ENCODE measurements around the gene PLA2G2F.

PLA2G2F gene

GRCh38 chr1:20147846-20148570 is 8.9 kb downstream of the PLA2G2F start:
- Mint-ChIP-seq H3K36me3 (no peaks in the 10 kb centered on the region), H3K27ac (no peak overlapping the region)
- no peak for ATAC-seq

GRCh38 chr1:20148571-20149500 is 9.7 kb downstream of the PLA2G2F start:
- no peaks in the 10 kb centered on the region for H3K36me3 Mint-ChIP-seq
- H3K27ac Mint-ChIP-seq, result no peak overlapping the region
- peaks cover 10% of the 10 kb centered on the region for H3K4me1 Mint-ChIP-seq
- peak; percentile 2 for ATAC-seq
- H3K9me3 Mint-ChIP-seq, result no peaks in the 10 kb centered on the region
- no peak overlapping the region for H3K4me3 Mint-ChIP-seq
- no peaks in the 10 kb centered on the region for H3K27me3 Mint-ChIP-seq

More at GRCh38 chr1:20147846-20148570, 8.9 kb downstream of the PLA2G2F start:
- Mint-ChIP-seq H3K9me3 (no peaks in the 10 kb centered on the region), H3K4me3 (no peak overlapping the region), H3K27me3 (no peaks in the 10 kb centered on the region), H3K4me1 (peaks cover 9% of the 10 kb centered on the region)

- Mint-ChIP-seq H3K27ac (no peak overlapping the region), H3K4me1 (peaks cover 19% of the 10 kb centered on the region), H3K36me3 (no peaks in the 10 kb centered on the region), H3K4me3 (no peak overlapping the region), H3K9me3 (no peaks in the 10 kb centered on the region), H3K27me3 (no peaks in the 10 kb centered on the region)
- no peak for ATAC-seq
Observed at GRCh38 chr1:20149601-20150325, 10.6 kb downstream of the PLA2G2F start.

GRCh38 chr1:20150326-20150705 is 11.2 kb downstream of the PLA2G2F start:
- Mint-ChIP-seq H3K9me3 (no peaks in the 10 kb centered on the region), H3K4me1 (peaks cover 21% of the 10 kb centered on the region), H3K27ac (no peak overlapping the region), H3K36me3 (no peaks in the 10 kb centered on the region), H3K4me3 (no peak overlapping the region), H3K27me3 (no peaks in the 10 kb centered on the region)
- ATAC-seq, result no peak

GRCh38 chr1:20150969-20151368 is 11.8 kb downstream of the PLA2G2F start:
- no peaks in the 10 kb centered on the region for H3K36me3 Mint-ChIP-seq
- no peak for ATAC-seq
- H3K4me3 Mint-ChIP-seq, result peak overlapping the region; percentile 9
- no peak overlapping the region for H3K27ac Mint-ChIP-seq
- H3K9me3 Mint-ChIP-seq, result no peaks in the 10 kb centered on the region
- no peaks in the 10 kb centered on the region for H3K27me3 Mint-ChIP-seq
- H3K4me1 Mint-ChIP-seq, result peaks cover 21% of the 10 kb centered on the region

- Mint-ChIP-seq H3K27me3 (no peaks in the 10 kb centered on the region), H3K9me3 (no peaks in the 10 kb centered on the region), H3K4me3 (peak overlapping the region; percentile 69), H3K27ac (peak overlapping the region; percentile 62), H3K36me3 (no peaks in the 10 kb centered on the region), H3K4me1 (peaks cover 21% of the 10 kb centered on the region)
- peak; percentile 87 for ATAC-seq
Observed at GRCh38 chr1:20151906-20152598, 12.9 kb downstream of the PLA2G2F start.

GRCh38 chr1:20152599-20152930 is 13.4 kb downstream of the PLA2G2F start:
- H3K27me3 Mint-ChIP-seq, result no peaks in the 10 kb centered on the region
- ATAC-seq, result no peak
- no peaks in the 10 kb centered on the region for H3K36me3 Mint-ChIP-seq
- no peaks in the 10 kb centered on the region for H3K9me3 Mint-ChIP-seq
- peak overlapping the region; percentile 62 for H3K27ac Mint-ChIP-seq
- H3K4me1 Mint-ChIP-seq, result peaks cover 21% of the 10 kb centered on the region
- no peak overlapping the region for H3K4me3 Mint-ChIP-seq

- Mint-ChIP-seq H3K36me3 (no peaks in the 10 kb centered on the region), H3K27me3 (no peaks in the 10 kb centered on the region), H3K4me1 (peaks cover 21% of the 10 kb centered on the region), H3K4me3 (no peak overlapping the region), H3K27ac (no peak overlapping the region), H3K9me3 (no peaks in the 10 kb centered on the region)
- ATAC-seq, result no peak
Observed at GRCh38 chr1:20153000-20153418, 13.9 kb downstream of the PLA2G2F start.

- no peak for ATAC-seq
- Mint-ChIP-seq H3K27ac (peak overlapping the region; percentile 20), H3K36me3 (no peaks in the 10 kb centered on the region), H3K9me3 (peaks cover 6% of the 10 kb centered on the region), H3K4me3 (peak overlapping the region; percentile 3), H3K4me1 (peaks cover 21% of the 10 kb centered on the region), H3K27me3 (no peaks in the 10 kb centered on the region)
Observed at GRCh38 chr1:20154301-20154831, 15.2 kb downstream of the PLA2G2F start.

- no peaks in the 10 kb centered on the region for H3K27me3 Mint-ChIP-seq
- ATAC-seq, result no peak
- H3K4me3 Mint-ChIP-seq, result no peak overlapping the region
- H3K9me3 Mint-ChIP-seq, result peaks cover 24% of the 10 kb centered on the region
- peaks cover 13% of the 10 kb centered on the region for H3K4me1 Mint-ChIP-seq
- H3K27ac Mint-ChIP-seq, result no peak overlapping the region
- H3K36me3 Mint-ChIP-seq, result no peaks in the 10 kb centered on the region
Observed at GRCh38 chr1:20158358-20159070, 19.4 kb downstream of the PLA2G2F start.

GRCh38 chr1:20160034-20160433 is 20.9 kb downstream of the PLA2G2F start:
- ATAC-seq, result no peak
- Mint-ChIP-seq H3K9me3 (peaks cover 31% of the 10 kb centered on the region), H3K4me3 (no peak overlapping the region)

GRCh38 chr1:20164694-20165202 is 25.6 kb downstream of the PLA2G2F start:
- Mint-ChIP-seq H3K27me3 (peaks cover 20% of the 10 kb centered on the region), H3K4me1 (no peaks in the 10 kb centered on the region), H3K27ac (no peak overlapping the region), H3K36me3 (peaks cover 5% of the 10 kb centered on the region), H3K9me3 (peaks cover 32% of the 10 kb centered on the region), H3K4me3 (no peak overlapping the region)
- ATAC-seq, result no peak

More at GRCh38 chr1:20160034-20160433, 20.9 kb downstream of the PLA2G2F start:
- H3K27me3 Mint-ChIP-seq, result no peaks in the 10 kb centered on the region
- no peak overlapping the region for H3K27ac Mint-ChIP-seq
- H3K36me3 Mint-ChIP-seq, result peaks cover 4% of the 10 kb centered on the region
- no peaks in the 10 kb centered on the region for H3K4me1 Mint-ChIP-seq

- H3K4me3 Mint-ChIP-seq, result no peak overlapping the region
- no peak for ATAC-seq
Observed at GRCh38 chr1:20165522-20165951, 26.4 kb downstream of the PLA2G2F start.

GRCh38 chr1:20166051-20166450 is 26.9 kb downstream of the PLA2G2F start:
- Mint-ChIP-seq H3K4me3 (no peak overlapping the region), H3K27ac (no peak overlapping the region), H3K9me3 (peaks cover 25% of the 10 kb centered on the region), H3K27me3 (peaks cover 20% of the 10 kb centered on the region), H3K4me1 (peaks cover under 1% of the 10 kb centered on the region), H3K36me3 (peaks cover 5% of the 10 kb centered on the region)
- no peak for ATAC-seq

More at GRCh38 chr1:20165522-20165951, 26.4 kb downstream of the PLA2G2F start:
- Mint-ChIP-seq H3K9me3 (peaks cover 29% of the 10 kb centered on the region), H3K36me3 (peaks cover 5% of the 10 kb centered on the region), H3K4me1 (no peaks in the 10 kb centered on the region), H3K27me3 (peaks cover 20% of the 10 kb centered on the region), H3K27ac (no peak overlapping the region)

All from stimulated activated memory B cell treated with anti-CD40 and anti-IgM and Interleukin-4, amounts not matched to agents 10 μg/mL and 1 μg/mL and 100 μg/mL, for 72 hours (primary cell).